Fibroblast of lung (primary cell): Measurements from ENCODE around the gene TARBP1. TPM values are rescaled to one million over a fixed set of nuclear protein-coding genes. Genes with fewer than 3 reads are reported as not detected.
"Not testable (repeated sequence)": the region's sequence is repeated elsewhere in the genome, so short reads cannot be mapped to it uniquely, and the experiment has no call there.

ENCODE experiments used
- DNase-seq, 2 donors: peaks; one replicate each; pipeline versions ENCODE4 v3.0.0 to v3.0.0-alpha.2; 2010; ENCODE audit warnings: low read depth in 2 of 2
- H2AFZ ChIP-seq: 2 replicates; pipeline ENCODE4 v1.5.1; 2012; ENCODE audit warnings: low read length, control low read depth, inconsistent platforms
- H3K27ac ChIP-seq: 2 replicates; pipeline ENCODE4 v1.5.1; 2011; ENCODE audit warnings: low read length, control low read depth; ENCODE audit not compliant: insufficient read depth
- H3K27me3 ChIP-seq: 2 replicates; pipeline ENCODE4 v1.5.1; 2011; ENCODE audit warnings: mild to moderate bottlenecking, low read length; ENCODE audit not compliant: control insufficient read depth, insufficient read depth
- H3K36me3 ChIP-seq: 2 replicates; pipeline ENCODE4 v1.5.1; 2011; ENCODE audit warnings: low read length; ENCODE audit not compliant: control insufficient read depth, insufficient read depth
- H3K4me1 ChIP-seq: 2 replicates; pipeline ENCODE4 v1.5.1; 2011; ENCODE audit warnings: low read length; ENCODE audit not compliant: control insufficient read depth, insufficient read depth; ENCODE audit errors: extremely low read depth
- H3K4me2 ChIP-seq: 2 replicates; pipeline ENCODE4 v1.5.1; 2011; ENCODE audit warnings: low read length, control low read depth; ENCODE audit not compliant: insufficient read depth; ENCODE audit errors: extremely low read depth
- H3K4me3 ChIP-seq, 4 experiments: fragments of 200-600 bp in 1 of 4; sonication (generic) in 1 of 4; replicated peaks in 1 of 4; 2 replicates each; pipeline ENCODE4 v1.5.1; 2011 to 2016; ENCODE audit warnings: low read length in 4 of 4, low read depth in 3 of 4, mild to moderate bottlenecking in 3 of 4, control low read depth in 2 of 4, inconsistent platforms in 1 of 4, mixed read lengths in 1 of 4; ENCODE audit not compliant: insufficient read depth in 1 of 4; ENCODE audit errors: control extremely low read depth in 1 of 4
- H3K79me2 ChIP-seq: 2 replicates; pipeline ENCODE4 v1.5.1; 2012; ENCODE audit warnings: mild to moderate bottlenecking, low read length, inconsistent platforms; ENCODE audit not compliant: control insufficient read depth, insufficient read depth
- H3K9ac ChIP-seq: 2 replicates; pipeline ENCODE4 v1.5.1; 2011; ENCODE audit warnings: mild to moderate bottlenecking, low read length, control low read depth; ENCODE audit not compliant: insufficient read depth
- H3K9me3 ChIP-seq: 2 replicates; pipeline ENCODE4 v1.5.1; 2012; ENCODE audit warnings: low read depth, low read length; ENCODE audit not compliant: control insufficient read depth, insufficient read depth
- H4K20me1 ChIP-seq: 2 replicates; pipeline ENCODE4 v1.5.1; 2011; ENCODE audit warnings: low read length; ENCODE audit not compliant: control insufficient read depth, insufficient read depth; ENCODE audit errors: extremely low read depth
- CTCF ChIP-seq, 2 donors: IDR thresholded peaks in 1 of 2; conservative IDR thresholded peaks in 1 of 2; 1 replicate in 1 of 2; 2 replicates in 1 of 2; pipeline ENCODE4 v1.5.1; 2011 to 2012; ENCODE audit warnings: low read length in 2 of 2, control low read depth in 1 of 2, inconsistent platforms in 1 of 2, low read depth in 1 of 2, mild to moderate bottlenecking in 1 of 2
- EZH2 ChIP-seq: IDR thresholded peaks from 2 replicates; pipeline ENCODE4 v1.5.1; 2012; ENCODE audit warnings: low read length, control low read depth, mild to moderate bottlenecking; ENCODE audit errors: missing control alignments
- polyA plus RNA-seq, 2 donors: library from polyadenylated mRNA; depleted of rRNA in 1 of 2; stranded (reverse) in 1 of 2; unstranded in 1 of 2; fragments of >200 nt; gene quantifications; 2 replicates each; pipeline ENCODE4 v1.2.1, GENCODE V29; 2011 to 2012; ENCODE audit warnings: missing spikeins in 1 of 2
- total RNA-seq: library from RNA; depleted of rRNA; stranded (reverse); fragments of >200 nt; gene quantifications from 2 replicates; pipeline ENCODE4 v1.2.1, GENCODE V29; 2014

The TARBP1 gene
- total and polyA plus RNA-seq, 2 donors (not counting 1 experiment from before 2014, with no cell fraction given), result 11.6 to 20.6 TPM

DNA sequence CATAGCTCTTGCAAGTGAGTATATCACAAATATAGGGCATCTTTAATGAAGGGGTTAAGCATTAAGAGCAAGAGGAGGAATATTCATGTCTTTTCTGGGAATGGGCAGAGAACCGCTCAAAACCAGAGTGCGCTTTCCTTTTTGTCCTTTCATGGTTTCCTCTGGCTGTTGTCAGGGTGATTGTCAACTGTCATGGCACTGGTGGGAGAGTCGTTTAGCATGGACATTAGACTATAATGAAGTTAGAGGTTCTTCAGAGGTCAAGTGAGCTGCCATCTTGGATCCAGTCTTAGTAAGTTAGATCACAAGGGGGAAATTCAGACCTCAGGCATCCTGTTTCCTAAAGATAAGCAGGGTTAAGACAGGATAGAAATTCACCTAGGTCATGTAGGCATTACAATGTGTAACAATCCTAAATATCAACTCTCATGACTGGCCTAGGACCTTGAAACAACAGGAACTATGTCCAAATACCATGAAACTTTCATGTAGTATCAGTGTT lies 117.8 kb downstream of the TARBP1 start:
- H3K27ac ChIP-seq, result no peak overlapping the region
- no peak overlapping the region for H3K4me2 ChIP-seq
- H3K27me3 ChIP-seq, result no peaks in the 10 kb centered on the region
- no peak for TF ChIP-seq EZH2
- H2AFZ ChIP-seq, result no peak overlapping the region
- no peak overlapping the region for H3K4me3 ChIP-seq
- no peak for DNase-seq
- H4K20me1 ChIP-seq, result no peaks in the 10 kb centered on the region
- no peaks in the 10 kb centered on the region for H3K9me3 ChIP-seq
- H3K79me2 ChIP-seq, result no peaks in the 10 kb centered on the region
- H3K36me3 ChIP-seq, result no peaks in the 10 kb centered on the region
- H3K9ac ChIP-seq, result no peak overlapping the region
- no peaks in the 10 kb centered on the region for H3K4me1 ChIP-seq

GRCh38 chr1:234357831-234358230 lies 121.1 kb downstream of the TARBP1 start:
- no peak overlapping the region for H3K4me2 ChIP-seq
- no peak for TF ChIP-seq CTCF (conservative IDR thresholded peaks at IDR 0.05 in 1 of 2, IDR thresholded peaks at IDR 0.05 in 1 of 2; ENCODE audit: low read depth in 1 of 2, low read length in 2 of 2)
- TF ChIP-seq EZH2, result no peak
- no peaks in the 10 kb centered on the region for H3K9me3 ChIP-seq
- H3K27ac ChIP-seq, result no peak overlapping the region
- H3K79me2 ChIP-seq, result no peaks in the 10 kb centered on the region
- H3K27me3 ChIP-seq, result no peaks in the 10 kb centered on the region
- no peaks in the 10 kb centered on the region for H3K4me1 ChIP-seq
- H2AFZ ChIP-seq, result no peak overlapping the region
- no peak overlapping the region for H3K4me3 ChIP-seq
- no peak overlapping the region for H3K9ac ChIP-seq
- no peak for DNase-seq
- no peaks in the 10 kb centered on the region for H3K36me3 ChIP-seq
- no peaks in the 10 kb centered on the region for H4K20me1 ChIP-seq

DNA sequence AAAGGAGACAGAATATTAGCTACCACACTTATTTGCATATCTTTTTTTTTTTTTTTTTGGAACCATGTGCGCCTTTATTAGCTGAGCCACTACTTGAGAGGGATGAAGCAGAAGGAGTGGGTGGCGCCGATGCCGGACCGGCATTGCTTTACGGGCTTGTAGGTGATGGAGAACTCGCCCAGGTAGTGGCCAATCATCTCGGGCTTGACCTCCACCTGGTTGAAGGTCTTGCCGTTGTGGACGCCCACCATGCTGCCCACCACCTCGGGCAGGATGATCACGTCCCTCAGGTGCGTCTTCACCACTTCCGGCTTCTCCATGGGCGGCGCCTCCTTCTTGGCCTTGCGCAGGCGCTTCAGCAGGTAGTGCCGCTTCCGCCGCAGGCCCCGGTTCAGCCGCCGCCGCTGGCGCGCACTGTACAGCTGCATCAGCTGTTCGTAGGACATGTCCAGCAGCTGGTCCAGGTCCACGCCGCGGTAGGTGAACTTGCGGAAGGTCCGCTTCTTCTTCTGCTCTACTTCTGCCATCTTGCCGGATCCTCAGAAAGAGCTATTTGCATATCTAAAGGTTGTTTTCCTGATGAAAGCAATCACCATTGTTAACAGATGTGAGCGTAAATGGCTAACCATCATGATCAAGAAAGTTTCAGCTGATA lies 122.2 kb downstream of the TARBP1 start:
- H3K27me3 ChIP-seq, H3K27ac ChIP-seq, H3K4me2 ChIP-seq, H3K9me3 ChIP-seq, H3K4me1 ChIP-seq, H3K36me3 ChIP-seq, H3K9ac ChIP-seq, H4K20me1 ChIP-seq, H3K79me2 ChIP-seq, H2AFZ ChIP-seq: not testable (repeated sequence)
- peak overlapping the region in 1 of 4 experiments; percentile 47 for H3K4me3 ChIP-seq
- peak; percentile 3 to 4 for DNase-seq

GRCh38 chr1:234355782-234356510 lies 123.0 kb downstream of the TARBP1 start:
- no peak overlapping the region for H2AFZ ChIP-seq
- H3K4me2 ChIP-seq, result no peak overlapping the region

More at GRCh38 chr1:234355782-234356510, 123.0 kb downstream of the TARBP1 start:
- no peak for DNase-seq
- H3K9ac ChIP-seq, result no peak overlapping the region
- no peaks in the 10 kb centered on the region for H3K27me3 ChIP-seq
- no peak overlapping the region for H3K27ac ChIP-seq
- no peaks in the 10 kb centered on the region for H4K20me1 ChIP-seq
- H3K4me1 ChIP-seq, result no peaks in the 10 kb centered on the region
- no peaks in the 10 kb centered on the region for H3K9me3 ChIP-seq
- H3K79me2 ChIP-seq, result no peaks in the 10 kb centered on the region
- no peaks in the 10 kb centered on the region for H3K36me3 ChIP-seq
- no peak overlapping the region for H3K4me3 ChIP-seq
- no peak for TF ChIP-seq CTCF (conservative IDR thresholded peaks at IDR 0.05 in 1 of 2, IDR thresholded peaks at IDR 0.05 in 1 of 2; ENCODE audit: low read depth in 1 of 2, low read length in 2 of 2)
- TF ChIP-seq EZH2, result no peak
